K562 (cell line): ENCODE results near the gene GGTLC2. TPM values are rescaled to one million over a fixed set of nuclear protein-coding genes. Genes with fewer than 3 reads are reported as not detected.
A peak's percentile ranks its signal among the peaks of the same experiment; 100 is the strongest.

Source experiments
- ATAC-seq: fragments of 200-7000 bp; cut with Tn5 transposase; 3 replicates; pipeline ENCODE4 v1.9.1; 2020; ENCODE audit warnings: moderate library complexity
- BruUV-seq: library from RNA; stranded (reverse); fragments of 400-500 nt; replicated peaks from 2 replicates; lab custom pipeline; 2021; lab: Mats Ljungman, UMichigan
- CTCF ChIA-PET: fragments of 300-600 bp; formaldehyde crosslinking; extraction: SDS; loops from one replicate; lab custom pipeline; 2021; ENCODE audit warnings: low intra/inter-chr PET ratio; lab: Yijun Ruan, JAX
- POLR2A ChIA-PET: fragments of 300-600, 350-650 bp; sonication (Branson Sonifier 250); formaldehyde crosslinking; extraction: SDS; loops from one replicate; lab custom pipeline; 2021; ENCODE audit warnings: antibody characterized with exemption, inconsistent platforms; lab: Yijun Ruan, JAX
- DNase-seq, 4 experiments: peaks; one replicate each; pipeline versions ENCODE4 v3.0.0 to v3.0.0-alpha.2; 2011 to 2018; ENCODE audit warnings: low spot score in 3 of 4, mixed read lengths in 3 of 4; ENCODE audit errors: extremely low read depth in 1 of 4
- FAIRE-seq: peaks from 2 replicates; lab custom pipeline; 2011; peaks lifted over from hg19 to GRCh38; lab: Jason Lieb, UNC
- H2AFZ ChIP-seq: 2 replicates; pipeline ENCODE4 v1.6.0; 2011; ENCODE audit warnings: low read depth, low read length, control low read depth, inconsistent platforms
- H3K27ac ChIP-seq: fragments of 200-600 bp; 3 replicates; pipeline ENCODE4 v1.8.0; 2011; ENCODE audit warnings: low read depth, mild to moderate bottlenecking, control low read depth, inconsistent platforms, low read length, moderate library complexity, mixed read lengths; ENCODE audit errors: extremely low read depth
- H3K27me3 ChIP-seq, 2 experiments: fragments of 300-600 bp in 1 of 2; 2 replicates in 1 of 2; 3 replicates in 1 of 2; pipeline versions ENCODE4 v1.6.0 to v1.8.0; 2011; ENCODE audit warnings: inconsistent platforms in 2 of 2, low read length in 2 of 2, mild to moderate bottlenecking in 1 of 2, mixed read lengths in 1 of 2, moderate library complexity in 1 of 2; ENCODE audit not compliant: control insufficient read depth in 2 of 2, insufficient read depth in 2 of 2
- H3K36me3 ChIP-seq: fragments of 300-600 bp; 3 replicates; pipeline ENCODE4 v1.8.0; 2011; ENCODE audit warnings: mild to moderate bottlenecking, low read length, inconsistent platforms; ENCODE audit not compliant: control insufficient read depth, insufficient read depth
- H3K4me1 ChIP-seq, 2 experiments: fragments of 200-600 bp in 1 of 2; replicated peaks in 1 of 2; 2 replicates in 1 of 2; 3 replicates in 1 of 2; pipeline versions ENCODE4 v1.5.1 to v1.8.0; 2011; ENCODE audit warnings: inconsistent platforms in 2 of 2, low read length in 2 of 2, mild to moderate bottlenecking in 1 of 2, mixed read lengths in 1 of 2, moderate library complexity in 1 of 2; ENCODE audit not compliant: control insufficient read depth in 2 of 2, insufficient read depth in 2 of 2
- H3K4me2 ChIP-seq: 2 replicates; pipeline ENCODE4 v1.6.1; 2011; ENCODE audit warnings: low read length, control low read depth, inconsistent platforms, mixed read lengths; ENCODE audit not compliant: insufficient read depth
- H3K4me3 ChIP-seq: fragments of 200-600 bp; sonication (generic), shearing (Covaris generic); 2 replicates; pipeline ENCODE4 v1.5.1; 2016; ENCODE audit warnings: control low read depth, inconsistent platforms
- H3K79me2 ChIP-seq: fragments of 200-600 bp; 3 replicates; pipeline ENCODE4 v1.8.0; 2011; ENCODE audit warnings: low read length, inconsistent platforms; ENCODE audit not compliant: control insufficient read depth, insufficient read depth
- H3K9ac ChIP-seq, 2 experiments: 2 replicates each; pipeline versions ENCODE4 v1.6.0 to v1.6.1; 2011; ENCODE audit warnings: low read depth in 2 of 2, low read length in 2 of 2, control low read depth in 1 of 2, inconsistent platforms in 1 of 2, mild to moderate bottlenecking in 1 of 2, mixed read lengths in 1 of 2; ENCODE audit not compliant: insufficient read depth in 1 of 2
- H3K9me1 ChIP-seq: one replicate; pipeline ENCODE4 v1.6.0; 2011; ENCODE audit warnings: inconsistent platforms, mild to moderate bottlenecking, low read length, moderate library complexity; ENCODE audit not compliant: control insufficient read depth, insufficient read depth
- H3K9me3 ChIP-seq: replicated peaks from 2 replicates; pipeline ENCODE4 v1.5.1; 2011; ENCODE audit warnings: low read depth, low read length, inconsistent platforms; ENCODE audit not compliant: control insufficient read depth, insufficient read depth
- H4K20me1 ChIP-seq: replicated peaks from 2 replicates; pipeline ENCODE4 v1.6.1; 2011; ENCODE audit warnings: low read length, inconsistent platforms, mixed read lengths; ENCODE audit not compliant: control insufficient read depth, insufficient read depth
- BCL6 ChIP-seq: fragments of 250-450 bp; sonication (Bioruptor Pico); IDR thresholded peaks from 2 replicates; pipeline ENCODE4 v1.4.0; 2020
- MEF2A ChIP-seq: IDR thresholded peaks from 2 replicates; pipeline ENCODE4 v1.6.1; 2011; ENCODE audit warnings: low read depth, mild to moderate bottlenecking, low read length, moderate library complexity; ENCODE audit not compliant: control insufficient read depth
- MLX ChIP-seq, 2 experiments: fragments of 450-650 bp in 1 of 2; sonication (generic) in 1 of 2; formaldehyde crosslinking; conservative IDR thresholded peaks; 2 replicates each; pipeline versions ENCODE4 v1.4.0 to v1.8.1; 2020 to 2022; ENCODE audit warnings: mild to moderate bottlenecking in 1 of 2, missing genetic modification reagents in 1 of 2
- MYBL2 ChIP-seq, 2 experiments: fragments of 450-650 bp in 1 of 2; sonication (generic) in 1 of 2; formaldehyde crosslinking in 1 of 2; IDR thresholded peaks; 2 replicates each; pipeline versions ENCODE4 v1.6.1 to v1.8.1; 2017 to 2022; ENCODE audit warnings: borderline replicate concordance in 1 of 2, inconsistent platforms in 1 of 2, low read depth in 1 of 2, mild to moderate bottlenecking in 1 of 2, missing genetic modification reagents in 1 of 2, moderate library complexity in 1 of 2
- MYNN ChIP-seq, 2 experiments: sonication (generic); formaldehyde crosslinking in 1 of 2; IDR thresholded peaks; 2 replicates each; pipeline versions ENCODE4 v1.5.0 to v1.6.1; 2016 to 2020; ENCODE audit warnings: antibody characterized with exemption in 1 of 2, missing genetic modification reagents in 1 of 2
- SMARCA5 ChIP-seq: fragments of 450-650 bp; IDR thresholded peaks from 2 replicates; pipeline ENCODE4 v1.6.1; 2016
- ZBTB40 ChIP-seq, 2 experiments: fragments of 450-650 bp in 1 of 2; sonication (generic) in 1 of 2; formaldehyde crosslinking in 1 of 2; IDR thresholded peaks; 2 replicates each; pipeline versions ENCODE4 v1.7.1 to v1.9.0; 2016 to 2022; ENCODE audit warnings: inconsistent platforms in 1 of 2, mild to moderate bottlenecking in 1 of 2, missing genetic modification reagents in 1 of 2
- ZNF707 ChIP-seq: fragments of 250-450 bp; sonication (Bioruptor Pico); conservative IDR thresholded peaks from 2 replicates; pipeline ENCODE4 v1.8.0; 2022; ENCODE audit warnings: inconsistent platforms, mild to moderate bottlenecking, moderate library complexity
- WGBS: fragments of 100-300 bp; shearing (Covaris generic); methylation state at CpG from one replicate; pipeline ENCODE4 v1.1.6; 2016; ENCODE audit warnings: low coverage, mixed read lengths; ENCODE audit not compliant: insufficient coverage; ENCODE audit errors: missing lambda C conversion rate; 5-methylcytosine and 5-hydroxymethylcytosine counted together
- in situ Hi-C: fragments of 300-500 bp; cut with MboI; formaldehyde crosslinking; loops from 4 replicates; pipeline ENCODE4 v1.15.0; 2018; ENCODE audit warnings: inconsistent platforms, mixed read lengths
- intact Hi-C: fragments of 100-400 bp; cut with micrococcal nuclease; formaldehyde crosslinking; loops from 2 replicates; pipeline ENCODE4 v1.14.2; 2022
- polyA plus RNA-seq, 8 experiments: library from polyadenylated mRNA; depleted of rRNA in 4 of 8; stranded (reverse) in 5 of 8; unstranded in 3 of 8; fragments of >200 nt; fragmentation: Nextera tagmentation in 2 of 8; fragmentation: Illumina TruSeq in 1 of 8; extraction: Ambion mirVana in 2 of 8; extraction: Trizol in 1 of 8; gene quantifications; 2 replicates each; pipeline versions ENCODE4 v1.2.1 to v1.2.3, GENCODE V29; 2011 to 2014; ENCODE audit warnings: inconsistent platforms in 1 of 8, missing spikeins in 1 of 8
- total RNA-seq, 7 experiments: library from RNA; depleted of rRNA in 6 of 7; stranded (reverse); fragments of >200 nt in 6 of 7; fragmentation: Illumina TruSeq in 2 of 7; extraction: Trizol in 2 of 7; gene quantifications; 2 replicates each; pipeline versions ENCODE4 v1.2.1 to v1.2.3, GENCODE V29; 2011 to 2021; ENCODE audit warnings: low replicate concordance in 1 of 7

GGTLC2 gene
- total and polyA plus RNA-seq, 9 of the 15 experiments (the other 6 are each of a cell fraction or from before 2014, with no cell fraction given): not detected

- Histone ChIP-seq H3K4me2 (no peak overlapping the region), H3K36me3 (no peaks in the 10 kb centered on the region), H3K9ac (no peak overlapping the region), H3K27ac (no peak overlapping the region), H3K4me3 (no peak overlapping the region), H3K79me2 (no peaks in the 10 kb centered on the region), H2AFZ (no peak overlapping the region), H4K20me1 (peaks cover 28% of the 10 kb centered on the region), H3K4me1 (no peaks in the 10 kb centered on the region), H3K9me1 (no peaks in the 10 kb centered on the region), H3K9me3 (no peaks in the 10 kb centered on the region), H3K27me3 (peaks cover 49 to 60% of the 10 kb centered on the region in 2 experiments)
- BruUV-seq: no TSS peak
- in situ Hi-C loops: no loop called here
- ChIA-PET CTCF (interaction anchor here (2.1 kb wide), 1 partner anchor 156 kb away, joined by 9 read pairs; no protein-coding TSS in a partner anchor), POLR2A (interaction anchor here (0.5 to 1.8 kb wide), 17 partner anchors 9 to 378 kb away, joined by 3 to 8 read pairs (median 3); partner anchors contain the start of gene ZNF280A)
- TF ChIP-seq MEF2A: no peak
- TF ChIP-seq ZBTB40 (IDR thresholded peaks at IDR 0.05): no peak
- TF ChIP-seq ZBTB40 (CRISPR knock-in tag; IDR thresholded peaks at IDR 0.05): 0 out of 2 replicates have a peak, but pooled peaks have one; percentile 31
- 0 out of 4 replicates have a peak, but pooled peaks of 1 of the 2 experiments have one; percentile 59 for TF ChIP-seq MLX (CRISPR knock-in tag; conservative IDR thresholded peaks at IDR 0.05)
- TF ChIP-seq MYBL2 (IDR thresholded peaks at IDR 0.05; ENCODE audit: low read depth): no peak
- TF ChIP-seq MYBL2 (CRISPR knock-in tag; IDR thresholded peaks at IDR 0.05; ENCODE audit: borderline replicate concordance): no peak
- no peak for TF ChIP-seq ZNF707 (CRISPR knock-in tag)
- TF ChIP-seq BCL6 (CRISPR knock-in tag): no peak
- TF ChIP-seq MYNN (IDR thresholded peaks at IDR 0.05): no peak
- TF ChIP-seq MYNN (CRISPR knock-in tag; IDR thresholded peaks at IDR 0.05): 0 out of 2 replicates have a peak, but pooled peaks have one; percentile 57
- no peak for TF ChIP-seq SMARCA5
- no peak for ATAC-seq
- FAIRE-seq: no peak
- intact Hi-C loops: no loop called here
- DNase-seq: peak in 2 of 4 experiments; percentile 14 to 55
- WGBS: under 1% methylated on average over 3 of the region's 3 CpGs
Measured at GRCh38 chr22:22619765-22620414, 24.5 kb upstream of the GGTLC2 start.
